IPS-NIHi7 (cell line): ENCODE data around the gene PCDH9.
"Not testable (repeated sequence)": the region's sequence is repeated elsewhere in the genome, so short reads cannot be mapped to it uniquely, and the experiment has no call there.

ENCODE experiments used
- DNase-seq: peaks from one replicate; pipeline ENCODE4 v3.0.0; 2012; ENCODE audit warnings: mixed read lengths; ENCODE audit errors: extremely low spot score

Gene PCDH9

DNA sequence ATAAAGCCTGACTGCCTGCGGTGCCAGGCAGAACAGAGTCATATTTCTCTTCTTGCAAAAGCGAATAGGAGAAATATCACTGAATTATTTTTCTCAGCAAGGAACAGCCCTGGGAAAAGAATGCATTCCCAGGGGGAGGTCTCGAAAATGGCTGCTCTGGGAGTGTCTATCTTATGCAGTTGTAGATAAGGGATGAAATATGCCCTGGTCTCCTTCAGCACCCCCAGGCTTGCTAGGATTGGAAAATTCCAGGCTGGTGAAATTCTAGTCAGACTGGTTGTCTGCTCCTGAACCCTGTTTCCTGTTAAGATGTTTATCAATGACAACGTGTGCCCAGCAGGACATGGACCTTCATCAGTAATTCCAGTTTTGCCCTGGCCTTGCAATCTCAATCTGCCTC is 469.5 kb downstream of the PCDH9 start:
- not testable (repeated sequence) for DNase-seq

DNA sequence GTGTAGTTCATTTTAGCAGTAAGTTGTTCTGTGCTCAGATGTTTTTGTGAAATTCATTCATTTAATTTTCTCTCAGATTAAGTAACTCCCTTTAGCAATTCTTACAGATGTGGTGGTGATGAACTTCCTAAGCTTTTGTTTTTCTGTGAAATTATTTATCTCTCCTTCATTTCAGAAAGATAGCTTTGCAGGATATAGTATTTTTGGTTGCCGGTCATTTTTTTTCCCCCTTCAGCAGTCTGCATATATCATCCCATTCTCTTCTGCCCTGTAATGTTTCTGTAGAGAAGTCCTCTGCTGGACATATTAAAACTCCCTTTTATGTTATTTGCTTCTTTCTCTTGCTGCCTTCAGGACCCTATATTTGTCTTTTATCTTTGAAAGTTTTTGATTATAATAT is 470.2 kb downstream of the PCDH9 start:
- DNase-seq, result no peak

DNA sequence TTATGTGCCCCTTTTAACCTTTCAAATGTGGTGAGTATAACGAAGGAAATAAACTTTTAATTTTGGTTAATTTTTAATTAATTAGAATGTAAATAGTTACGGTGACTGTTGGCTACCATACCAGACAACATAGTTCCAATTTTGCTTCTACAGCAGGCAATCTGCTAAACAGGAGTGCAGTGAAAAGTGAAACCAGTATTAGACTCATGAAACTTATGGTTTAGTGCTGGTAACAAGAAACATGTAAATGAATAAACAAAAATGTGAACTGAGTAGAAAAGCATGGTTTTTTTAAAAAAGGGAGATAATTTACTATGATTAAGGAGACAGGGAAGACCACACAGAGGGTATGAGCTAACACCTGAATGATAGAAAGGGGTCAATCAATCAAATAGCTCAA is 478.4 kb downstream of the PCDH9 start:
- DNase-seq, result no peak

DNA sequence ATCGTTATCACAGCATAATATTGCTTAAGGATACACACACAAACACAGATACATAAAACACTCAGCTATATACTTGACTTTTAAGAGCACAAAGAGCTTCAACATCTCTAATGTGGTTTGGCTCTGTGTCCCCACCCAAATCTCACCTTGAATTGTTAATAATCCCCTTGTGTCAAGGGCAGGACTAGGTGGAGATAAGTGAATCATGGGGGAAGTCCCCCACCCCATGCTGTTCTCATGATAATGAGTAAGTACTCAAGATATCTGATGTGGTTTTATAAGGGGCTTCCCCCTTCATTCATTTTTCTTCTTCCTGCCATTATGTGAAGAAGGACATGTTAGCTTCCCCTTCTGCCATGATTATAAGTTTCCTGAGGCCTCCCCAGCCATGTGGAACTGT is 481.4 kb downstream of the PCDH9 start:
- DNase-seq, result no peak

DNA sequence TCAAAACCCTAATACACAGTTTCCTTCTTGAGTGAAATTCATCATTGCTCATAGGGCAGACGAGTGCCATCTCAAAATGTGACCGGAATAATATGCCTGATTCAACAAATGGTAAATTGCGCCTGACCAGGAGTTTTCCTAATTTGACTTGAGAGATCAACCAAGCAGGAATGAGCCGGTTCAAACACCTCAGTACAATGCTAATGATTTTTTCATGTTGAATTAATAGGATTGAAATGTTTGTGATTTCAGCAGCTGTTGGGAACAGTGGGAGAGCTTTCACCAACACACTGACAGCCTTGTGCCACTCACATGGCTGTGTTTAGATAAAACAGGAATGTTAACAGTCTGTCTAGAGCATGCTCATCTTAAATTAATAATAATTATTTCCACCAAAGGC is 484.8 kb downstream of the PCDH9 start:
- DNase-seq, result no peak

DNA sequence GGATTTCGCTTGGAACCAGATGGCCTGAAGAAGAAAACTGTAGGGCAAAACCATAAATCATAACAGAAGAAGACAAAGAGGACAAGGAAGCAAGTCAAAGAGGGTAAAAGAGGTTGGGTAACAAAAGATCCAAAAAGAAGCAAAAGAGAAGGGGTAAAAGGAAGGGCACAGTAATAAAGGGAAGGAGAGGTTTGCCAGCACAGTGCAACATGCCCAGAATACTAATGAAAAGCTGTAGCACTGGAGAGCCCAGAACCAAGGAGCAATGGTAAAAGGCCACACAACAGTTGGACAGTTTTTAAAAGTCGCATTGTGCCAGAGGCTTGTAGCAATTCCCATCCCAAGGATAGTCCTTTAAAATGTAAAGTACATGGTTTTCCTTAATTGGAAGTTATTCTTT is 506.6 kb downstream of the PCDH9 start:
- no peak for DNase-seq

DNA sequence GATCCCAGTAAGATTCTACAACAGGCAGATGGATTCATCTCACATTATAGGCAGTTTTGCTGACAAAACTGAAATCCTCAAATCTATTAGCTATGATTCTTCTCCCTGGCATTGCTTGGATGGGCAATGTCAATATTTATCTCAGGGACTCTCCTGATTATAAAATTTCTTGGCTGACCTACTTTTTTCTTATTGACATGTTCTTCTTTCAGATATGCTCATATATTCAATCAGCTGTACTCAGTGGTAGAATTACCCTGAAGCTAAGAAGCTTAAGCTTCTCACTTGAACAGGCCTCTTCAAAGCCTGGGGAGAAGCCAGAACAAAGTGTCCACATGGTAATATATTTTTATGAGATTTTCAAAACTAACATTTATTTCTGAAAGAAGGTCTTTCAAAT is 513.6 kb downstream of the PCDH9 start:
- DNase-seq, result no peak

DNA sequence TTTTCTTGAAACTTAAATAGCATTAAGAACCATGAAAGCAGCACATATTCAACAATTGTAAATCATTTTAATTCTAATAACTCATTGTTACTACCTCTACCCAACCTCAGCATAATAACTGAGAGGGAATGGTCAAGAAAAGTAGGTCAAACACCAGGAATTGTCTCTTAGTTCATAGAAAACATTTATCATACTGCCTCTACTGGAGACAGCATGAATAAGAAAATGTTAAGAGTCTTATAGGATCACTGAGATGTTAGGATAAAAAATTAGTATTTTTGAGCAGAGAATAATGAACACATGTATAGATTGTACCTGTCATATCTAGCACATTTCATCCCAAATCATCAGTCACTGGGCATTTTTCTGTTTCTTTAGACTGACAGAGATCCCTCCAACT is 515.3 kb downstream of the PCDH9 start:
- DNase-seq, result no peak

DNA sequence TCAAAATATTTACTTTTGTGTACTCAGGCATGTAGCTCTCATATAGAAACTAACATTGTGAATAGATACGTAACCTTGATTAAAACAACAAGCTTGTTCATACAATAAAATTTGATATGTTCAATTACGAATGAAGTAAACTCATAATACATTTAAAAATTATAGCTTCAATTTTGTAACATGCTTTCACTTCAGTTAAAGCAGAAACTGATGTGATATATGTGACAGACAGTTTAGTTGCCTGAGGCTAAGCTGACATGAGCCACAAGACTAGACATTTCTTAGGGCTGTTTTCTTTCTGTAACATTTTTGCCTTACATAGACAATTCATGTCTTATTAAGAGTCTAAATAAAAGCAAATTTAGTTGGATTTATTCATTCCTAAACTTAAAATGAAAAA is 526.0 kb downstream of the PCDH9 start:
- no peak for DNase-seq

DNA sequence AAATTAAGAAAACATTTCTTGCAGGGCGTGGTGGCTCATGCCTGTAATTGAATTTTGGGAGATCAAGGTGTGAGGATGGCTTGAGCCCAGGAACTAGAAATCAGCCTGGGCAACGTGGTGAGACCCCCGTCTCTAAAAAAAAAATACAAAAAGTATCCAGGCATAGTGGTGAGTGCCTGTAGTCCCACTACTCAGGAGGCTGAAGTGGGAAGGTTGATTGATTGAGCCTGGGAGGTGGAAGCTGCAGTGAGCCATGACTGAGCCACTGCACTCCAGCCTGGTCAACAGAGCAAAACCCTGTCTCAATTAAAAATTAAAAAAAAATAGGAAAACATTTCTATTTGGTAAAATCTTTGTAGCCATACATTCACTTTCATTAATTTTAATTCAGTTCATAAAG is 526.5 kb downstream of the PCDH9 start:
- DNase-seq, result no peak

DNA sequence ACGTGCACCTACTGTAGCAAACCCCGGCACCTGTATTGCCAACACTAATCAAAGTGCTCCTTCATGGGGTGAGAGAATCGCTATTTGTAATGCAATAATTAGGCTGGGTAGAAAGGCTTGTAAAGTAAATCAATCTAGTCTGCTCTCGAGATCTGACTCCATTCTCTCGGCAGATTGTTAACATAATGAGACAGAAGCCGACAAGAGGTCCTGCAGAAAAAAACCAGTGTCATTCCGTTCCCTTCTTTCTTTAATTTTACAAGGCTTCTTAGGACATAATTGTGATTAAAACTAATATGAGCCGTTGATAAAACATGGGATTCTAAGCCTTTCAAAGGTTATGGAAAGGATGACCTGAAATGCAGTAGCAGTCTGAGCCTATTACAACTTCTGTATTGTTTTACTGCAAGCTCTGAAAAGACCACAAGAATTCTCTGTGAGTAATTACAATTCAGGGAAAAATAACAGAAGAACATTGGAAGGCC is 530.0 kb downstream of the PCDH9 start:
- no peak for DNase-seq

DNA sequence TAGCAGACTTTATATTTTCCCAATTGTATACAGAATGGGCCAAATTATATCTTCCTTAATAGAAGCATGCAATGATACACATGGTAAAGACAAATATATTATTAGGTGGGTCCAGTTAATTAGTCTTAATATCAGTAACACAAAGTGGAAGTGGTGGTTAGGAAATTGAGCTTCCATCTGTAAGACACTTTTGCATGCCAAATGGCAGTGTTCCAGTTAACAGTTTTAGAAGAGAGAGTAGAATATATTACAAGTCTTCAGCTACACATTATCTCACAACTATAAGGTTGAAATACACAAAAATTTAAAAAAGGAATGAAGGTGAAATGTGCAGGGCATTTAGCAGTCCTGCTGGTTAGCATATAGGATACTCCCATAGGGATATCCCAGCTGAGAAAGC is 536.5 kb downstream of the PCDH9 start:
- DNase-seq, result no peak

DNA sequence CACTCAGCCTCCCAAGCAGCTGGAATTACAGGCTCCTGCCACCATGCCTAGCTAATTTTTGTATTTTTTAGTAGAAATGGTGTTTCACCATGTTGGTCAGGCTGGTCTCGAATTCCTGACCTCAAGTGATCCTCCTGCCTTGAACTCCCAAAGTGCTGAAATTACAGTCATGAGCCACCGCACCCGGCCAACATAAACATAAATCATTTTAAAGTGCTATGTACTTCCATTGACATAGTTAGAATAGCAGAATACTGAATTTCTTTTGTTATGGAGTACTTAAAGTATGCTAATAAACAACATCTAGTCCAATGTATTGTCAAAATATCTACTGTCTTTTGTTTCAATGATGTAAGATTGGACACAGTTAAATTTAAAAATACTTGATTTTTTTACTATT is 539.0 kb downstream of the PCDH9 start:
- DNase-seq, result no peak

DNA sequence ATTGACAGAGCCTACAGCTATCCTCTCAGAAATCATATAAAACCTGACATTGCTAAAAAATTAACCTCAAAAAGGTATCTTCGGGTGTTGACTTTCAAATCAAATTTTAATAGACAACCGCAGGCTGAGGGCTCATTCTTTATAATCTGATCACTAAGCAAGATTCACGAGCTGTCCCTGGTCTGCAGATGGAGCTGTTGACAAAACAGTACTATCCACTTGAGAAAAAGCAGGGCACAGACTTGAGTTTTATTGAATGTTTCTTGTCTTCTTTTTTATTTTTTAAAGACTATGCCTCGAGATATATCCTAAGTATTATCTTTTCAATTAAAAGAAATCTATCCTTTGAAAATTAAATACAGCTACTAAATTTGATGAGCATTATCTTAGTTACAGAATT is 540.5 kb downstream of the PCDH9 start:
- DNase-seq, result peak; percentile 15

DNA sequence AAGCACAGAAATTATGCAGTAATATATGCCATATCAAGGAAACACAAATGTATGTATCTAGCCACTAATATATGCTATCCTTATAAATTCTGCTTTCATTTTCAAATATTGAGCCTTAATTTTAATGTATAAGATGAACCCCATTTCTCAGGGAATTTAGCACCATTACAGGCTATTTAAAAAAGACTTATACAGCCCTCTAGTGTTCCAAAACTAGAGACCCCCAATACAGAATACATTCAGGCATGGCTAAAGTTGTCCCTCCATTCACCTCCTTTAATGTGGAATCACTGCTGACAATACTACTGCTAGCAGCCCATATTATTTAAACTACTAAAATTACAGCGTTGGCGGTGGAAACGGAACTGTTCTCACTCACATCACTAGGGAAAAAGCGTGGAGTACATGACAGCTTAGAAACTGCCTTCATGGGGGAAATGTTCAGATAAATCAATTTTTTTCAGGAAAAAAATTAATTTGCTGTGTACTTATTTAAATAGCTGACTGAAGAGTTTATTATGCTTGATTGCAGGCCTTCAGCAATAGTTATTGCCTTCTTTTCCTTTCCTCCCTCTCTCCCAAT is 541.0 kb downstream of the PCDH9 start:
- peak; percentile 8 for DNase-seq

DNA sequence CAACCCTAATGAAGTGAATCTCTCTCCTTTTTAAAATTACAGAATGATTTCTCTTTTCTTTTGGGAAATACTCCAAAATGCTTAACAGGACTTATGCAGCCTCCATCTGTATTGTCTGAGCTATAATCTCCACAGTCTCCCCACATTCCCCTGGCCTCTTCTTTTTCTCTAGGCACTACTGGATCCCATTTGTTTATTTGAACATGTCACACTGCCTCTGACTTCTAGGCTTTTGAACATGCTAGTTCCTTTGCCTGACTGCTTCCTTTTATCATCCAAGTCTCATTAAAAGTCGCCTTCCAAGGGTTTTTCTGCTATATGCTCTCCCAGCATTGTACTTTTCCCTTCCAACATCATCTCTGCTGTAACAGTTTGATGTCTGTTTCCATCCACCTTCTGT is 548.7 kb downstream of the PCDH9 start:
- no peak for DNase-seq

DNA sequence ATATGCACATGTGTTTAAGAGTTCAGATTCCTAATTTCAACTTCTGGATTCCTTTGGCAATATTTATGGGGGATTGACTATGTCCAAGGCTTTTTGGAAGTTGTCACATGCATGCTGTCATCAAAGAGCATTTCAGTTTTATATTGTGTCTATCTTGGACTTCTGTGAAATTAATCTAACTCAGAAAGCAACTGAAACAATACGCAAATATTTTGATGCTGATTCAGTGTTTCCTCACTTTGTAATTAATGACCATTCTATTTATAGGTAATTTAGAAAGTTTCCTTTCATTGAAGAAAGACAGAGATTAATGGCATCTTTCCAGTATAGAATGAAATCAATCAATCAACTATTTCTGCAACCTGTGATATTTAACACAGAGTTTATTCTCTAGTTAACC is 550.1 kb downstream of the PCDH9 start:
- DNase-seq, result no peak

DNA sequence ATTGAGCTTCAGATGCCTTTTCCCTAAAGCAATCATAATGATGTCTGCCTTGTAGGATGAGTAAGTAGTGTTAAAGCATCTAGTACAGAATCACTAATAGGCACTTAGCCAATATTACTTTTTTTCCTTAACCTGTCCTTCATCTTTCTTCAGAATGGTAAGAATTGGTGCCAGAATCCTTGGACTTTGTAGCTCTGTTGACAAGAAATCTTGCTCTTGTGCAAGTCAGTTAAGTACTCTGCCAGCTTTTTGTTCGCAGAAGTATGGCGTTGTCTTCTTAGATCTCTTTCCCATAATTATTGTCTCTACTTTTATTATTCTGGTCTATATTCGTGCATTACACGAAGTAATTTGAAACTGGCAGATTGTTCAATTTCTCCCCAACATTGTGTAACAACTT is 554.5 kb downstream of the PCDH9 start:
- DNase-seq, result no peak

DNA sequence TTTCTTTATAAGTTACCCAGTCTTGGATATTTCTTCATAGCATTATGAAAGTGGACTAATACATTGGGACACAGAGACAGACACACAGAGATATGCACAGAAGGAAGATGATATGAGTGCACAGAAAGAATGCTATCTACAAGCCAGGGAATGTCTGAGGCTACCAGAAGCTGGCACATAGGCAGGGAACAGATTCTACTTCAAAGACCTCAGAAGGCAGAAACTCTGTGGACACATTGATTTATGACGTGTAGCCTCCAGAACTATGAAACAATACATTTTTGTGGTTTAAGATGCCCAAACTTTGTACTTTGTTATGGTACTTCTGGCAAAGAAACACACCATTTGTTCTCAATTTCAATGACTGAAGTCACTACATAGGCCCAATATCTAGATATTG is 556.7 kb downstream of the PCDH9 start:
- no peak for DNase-seq

DNA sequence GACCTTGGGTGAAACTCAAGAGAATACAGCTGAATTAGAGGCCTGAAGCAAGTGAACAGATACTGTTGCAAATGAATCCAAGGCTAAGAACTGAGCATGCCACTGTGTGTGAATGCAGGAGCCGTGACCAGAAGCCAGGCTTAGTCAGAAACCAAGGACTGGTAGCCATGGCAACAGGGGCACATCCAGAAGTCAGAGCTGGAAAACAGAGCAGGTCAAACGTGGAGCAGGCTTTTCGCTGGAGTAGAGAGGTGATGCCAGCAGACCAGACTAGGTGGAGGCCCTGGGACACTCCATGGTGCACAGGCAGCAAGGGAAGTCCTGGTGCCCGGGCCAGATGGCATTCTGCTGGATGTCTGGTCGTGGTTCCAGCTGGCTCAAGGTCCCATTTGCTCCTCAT is 564.1 kb downstream of the PCDH9 start:
- DNase-seq, result peak; percentile 29

DNA sequence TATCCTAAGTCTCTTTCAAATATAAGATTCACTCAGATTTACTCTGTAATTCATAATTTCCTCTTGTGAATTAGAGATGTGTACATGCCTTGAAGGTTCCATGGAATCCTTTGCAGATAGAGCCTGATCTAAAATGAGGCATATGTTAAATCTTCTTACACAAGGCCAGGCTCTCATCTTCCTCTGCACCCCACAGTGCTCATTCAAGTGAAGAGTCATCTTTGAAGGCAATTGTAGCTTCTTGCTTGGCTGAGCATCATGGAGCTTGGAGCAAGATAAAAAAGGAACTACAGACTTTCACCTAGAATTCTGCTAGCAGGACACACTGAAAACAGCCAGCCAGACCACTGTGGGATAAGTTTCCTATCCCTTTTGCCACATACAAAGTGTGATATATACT is 566.4 kb downstream of the PCDH9 start:
- no peak for DNase-seq

DNA sequence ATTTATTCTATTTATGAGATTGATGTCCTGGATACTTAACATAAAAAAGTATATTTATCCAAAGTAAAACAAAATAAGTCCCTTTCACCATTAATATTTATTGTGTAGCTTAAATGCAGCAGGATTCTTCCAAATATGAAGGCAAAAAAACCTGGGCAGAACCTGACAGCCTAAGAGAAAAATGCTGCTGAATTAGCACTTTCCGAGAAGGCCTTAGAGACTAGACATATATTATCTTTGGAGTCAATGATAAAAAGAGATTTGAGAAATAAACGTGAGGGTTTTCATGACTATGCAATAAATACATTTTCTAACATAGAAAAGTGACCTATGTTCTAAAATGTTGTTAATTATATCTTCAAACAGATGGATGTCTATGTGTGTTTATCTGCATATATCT is 566.9 kb downstream of the PCDH9 start:
- no peak for DNase-seq

DNA sequence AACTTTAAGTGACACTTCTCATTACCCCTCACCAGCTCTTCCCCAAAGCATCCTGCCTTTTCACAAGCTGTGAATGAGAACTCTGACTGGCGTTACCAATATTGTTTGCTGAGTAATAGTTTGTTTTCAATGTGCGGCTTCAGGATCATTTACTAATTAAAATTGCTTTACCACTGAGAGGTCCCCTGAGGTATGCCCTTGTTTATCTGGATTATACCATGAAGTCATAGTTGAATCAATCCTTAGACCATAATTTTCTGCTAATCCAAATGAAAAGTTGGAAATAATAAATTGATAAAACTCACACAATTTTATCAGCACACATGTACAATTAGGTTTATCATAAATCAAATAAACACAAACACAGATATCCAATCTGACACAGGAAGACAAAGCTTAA is 568.8 kb downstream of the PCDH9 start:
- DNase-seq, result no peak

DNA sequence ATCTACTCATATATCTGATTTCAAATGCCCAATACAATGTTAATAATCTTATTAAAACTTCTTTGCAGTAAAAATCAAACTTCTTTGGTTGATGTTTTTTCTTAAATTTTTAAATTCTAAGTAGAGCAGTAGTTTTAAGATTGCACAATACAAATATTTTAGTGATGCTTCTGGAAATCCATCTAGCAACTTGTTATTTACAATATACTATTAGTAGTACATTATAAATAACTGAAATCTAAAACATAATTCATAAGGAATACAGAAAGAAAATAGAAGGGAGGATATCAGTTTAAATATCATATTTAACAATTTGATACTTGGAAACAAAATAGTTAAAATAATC is 569.7 kb downstream of the PCDH9 start:
- DNase-seq, result no peak
